GM12873 (cell line): ENCODE measurements around the gene RFPL1.
"Not testable (repeated sequence)": the region's sequence is repeated elsewhere in the genome, so short reads cannot be mapped to it uniquely, and the experiment has no call there.

Experiments
- TF ChIP-seq, protein P1 (sequence below): IDR thresholded peaks from 2 replicates; pipeline ENCODE4 v1.5.1; 2012; ENCODE audit warnings: low read depth, mild to moderate bottlenecking, moderate library complexity, low read length, control low read depth; ENCODE audit not compliant: insufficient read depth; ENCODE audit errors: missing control alignments

RFPL1 gene

DNA sequence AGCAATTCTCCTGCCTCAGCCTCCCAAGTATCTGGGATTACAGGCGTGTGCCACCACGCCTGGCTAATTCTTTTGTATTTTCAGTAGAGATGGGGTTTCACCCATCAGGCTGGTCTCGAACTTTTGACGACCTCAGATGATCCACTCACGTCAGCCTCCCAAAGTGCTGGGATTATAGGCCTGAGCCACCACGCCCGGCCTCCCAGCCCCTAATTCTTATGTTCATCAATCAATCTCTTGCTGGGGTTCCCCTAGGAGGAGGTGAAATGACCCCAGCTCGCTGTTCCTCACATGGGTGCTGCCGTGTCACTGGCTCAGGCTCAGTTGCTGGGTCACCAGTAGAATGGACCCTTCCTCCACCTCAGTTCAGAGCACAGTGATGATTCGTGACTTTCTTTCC, at the start of gene RFPL1:
TSS of gene RFPL1 (plus strand) at position 301 of the 400 bp plus-strand sequence.
- TF ChIP-seq, protein P1, sequence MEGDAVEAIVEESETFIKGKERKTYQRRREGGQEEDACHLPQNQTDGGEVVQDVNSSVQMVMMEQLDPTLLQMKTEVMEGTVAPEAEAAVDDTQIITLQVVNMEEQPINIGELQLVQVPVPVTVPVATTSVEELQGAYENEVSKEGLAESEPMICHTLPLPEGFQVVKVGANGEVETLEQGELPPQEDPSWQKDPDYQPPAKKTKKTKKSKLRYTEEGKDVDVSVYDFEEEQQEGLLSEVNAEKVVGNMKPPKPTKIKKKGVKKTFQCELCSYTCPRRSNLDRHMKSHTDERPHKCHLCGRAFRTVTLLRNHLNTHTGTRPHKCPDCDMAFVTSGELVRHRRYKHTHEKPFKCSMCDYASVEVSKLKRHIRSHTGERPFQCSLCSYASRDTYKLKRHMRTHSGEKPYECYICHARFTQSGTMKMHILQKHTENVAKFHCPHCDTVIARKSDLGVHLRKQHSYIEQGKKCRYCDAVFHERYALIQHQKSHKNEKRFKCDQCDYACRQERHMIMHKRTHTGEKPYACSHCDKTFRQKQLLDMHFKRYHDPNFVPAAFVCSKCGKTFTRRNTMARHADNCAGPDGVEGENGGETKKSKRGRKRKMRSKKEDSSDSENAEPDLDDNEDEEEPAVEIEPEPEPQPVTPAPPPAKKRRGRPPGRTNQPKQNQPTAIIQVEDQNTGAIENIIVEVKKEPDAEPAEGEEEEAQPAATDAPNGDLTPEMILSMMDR: not testable (repeated sequence)

DNA sequence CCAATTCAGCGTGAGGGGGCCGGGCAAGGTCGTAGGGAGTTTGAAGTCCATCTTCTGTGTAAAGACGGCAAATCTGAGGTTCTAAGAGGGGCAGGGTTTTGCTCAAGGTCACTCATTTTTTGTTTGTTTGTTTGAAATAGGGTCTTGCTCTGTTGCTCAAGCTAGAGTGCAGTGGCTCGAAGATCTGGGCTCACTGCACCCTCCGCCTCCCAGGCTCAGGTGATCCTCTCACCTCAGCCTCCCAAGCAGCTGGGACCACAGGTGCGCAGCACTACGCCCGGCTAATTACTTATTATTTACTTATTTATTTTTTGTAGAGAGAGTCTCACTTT, 49.7 kb upstream of the RFPL1 start:
- TF ChIP-seq, protein P1: no peak

DNA sequence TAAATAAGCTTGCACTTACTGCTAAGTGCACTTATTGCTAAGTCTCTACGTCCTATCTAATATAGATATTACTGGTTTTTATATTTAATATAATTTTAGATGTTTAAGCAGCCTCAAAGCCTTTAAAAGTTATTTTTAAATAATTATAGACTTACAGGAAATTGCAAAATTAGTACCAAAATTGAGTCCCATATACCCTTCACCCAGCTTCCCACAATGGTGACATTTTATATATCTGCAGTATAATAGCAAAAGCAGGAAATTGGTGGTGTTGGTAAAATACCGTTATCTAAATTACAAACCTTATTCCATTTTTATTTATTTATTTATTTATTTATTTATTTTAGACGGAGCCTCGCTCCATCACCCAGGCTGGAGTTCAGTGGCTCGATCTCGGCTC, 48.1 kb upstream of the RFPL1 start:
- TF ChIP-seq, protein P1: no peak

DNA sequence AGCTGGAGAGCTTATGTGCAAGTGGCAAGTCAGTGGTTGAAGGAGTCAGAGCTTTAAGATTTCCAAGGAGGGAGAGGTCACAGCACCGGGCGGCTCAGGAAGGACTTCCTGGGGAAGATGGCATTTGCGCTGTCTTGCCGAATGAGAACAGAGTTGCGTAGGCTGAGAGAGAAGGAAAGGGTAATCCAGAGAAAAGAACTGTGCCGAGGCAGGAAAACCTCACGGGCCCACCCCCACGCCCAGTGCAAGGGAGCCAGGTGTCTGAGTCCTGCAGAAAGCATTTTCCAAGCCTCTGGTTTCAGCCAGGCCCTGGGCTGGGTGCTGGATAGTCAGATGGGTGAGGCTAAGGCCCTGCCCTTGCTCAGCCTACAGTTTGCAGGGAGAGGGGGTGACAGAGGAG, 46.8 kb upstream of the RFPL1 start:
- TF ChIP-seq, protein P1: no peak

DNA sequence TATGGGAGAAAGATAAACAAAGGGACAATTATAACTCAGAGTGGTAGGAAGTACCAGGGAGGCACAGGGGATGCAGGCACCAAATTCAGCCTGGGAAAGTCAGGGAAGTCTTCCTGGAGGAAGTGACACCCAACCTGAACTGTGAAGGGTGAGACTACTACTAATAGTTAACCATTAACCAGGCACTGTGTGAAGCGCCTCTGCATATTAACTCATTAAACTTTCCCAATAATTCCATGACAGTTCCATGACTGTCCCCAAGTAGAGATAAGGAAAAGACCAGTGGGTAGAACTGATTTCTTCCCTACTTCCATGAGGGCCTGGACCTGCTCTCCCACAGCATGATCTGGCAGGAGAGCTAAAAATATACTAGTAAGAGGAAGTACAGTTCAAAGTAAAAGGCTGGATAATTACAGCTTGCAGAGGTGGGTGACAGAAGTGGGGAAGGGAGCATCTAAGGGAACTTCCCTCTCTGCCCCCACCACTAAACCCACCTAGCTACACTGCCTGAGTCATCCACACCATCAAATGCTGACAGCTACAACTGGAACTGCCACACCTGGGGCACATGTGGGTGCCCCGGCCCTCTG, 45.3 kb upstream of the RFPL1 start:
- TF ChIP-seq, protein P1: no peak

DNA sequence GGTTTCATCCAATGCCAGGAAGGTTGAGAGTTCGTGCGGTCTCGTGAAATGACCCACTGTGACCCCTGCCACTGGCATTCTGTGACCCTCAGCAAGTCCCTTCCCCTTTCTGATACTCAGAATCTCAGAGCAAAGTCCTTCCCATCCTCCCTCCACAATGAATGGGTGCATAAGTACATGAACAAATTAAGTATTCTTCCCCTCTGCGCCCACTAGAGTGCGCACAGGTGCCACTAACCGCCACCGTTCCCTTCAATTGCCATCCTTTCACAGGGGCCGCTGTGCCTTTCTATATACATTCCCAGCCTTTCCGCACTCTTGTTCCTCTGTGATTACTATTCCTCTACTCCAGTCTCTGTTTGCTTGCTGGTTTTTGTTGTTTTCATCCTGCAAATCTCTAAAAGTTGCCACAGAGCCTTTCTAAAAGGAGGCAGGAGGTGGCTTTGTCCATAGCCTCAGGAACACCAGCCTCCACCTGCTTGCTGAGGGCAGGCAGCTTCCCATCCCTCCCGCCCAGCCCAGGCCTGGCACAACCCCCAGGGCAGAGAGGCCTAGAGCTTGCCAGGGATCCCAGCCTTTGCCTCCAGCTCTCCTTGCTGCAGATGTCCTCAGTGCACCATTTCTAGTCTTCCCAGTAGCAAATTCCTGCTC, 43.3 kb upstream of the RFPL1 start:
- TF ChIP-seq, protein P1: peak; percentile 89

DNA sequence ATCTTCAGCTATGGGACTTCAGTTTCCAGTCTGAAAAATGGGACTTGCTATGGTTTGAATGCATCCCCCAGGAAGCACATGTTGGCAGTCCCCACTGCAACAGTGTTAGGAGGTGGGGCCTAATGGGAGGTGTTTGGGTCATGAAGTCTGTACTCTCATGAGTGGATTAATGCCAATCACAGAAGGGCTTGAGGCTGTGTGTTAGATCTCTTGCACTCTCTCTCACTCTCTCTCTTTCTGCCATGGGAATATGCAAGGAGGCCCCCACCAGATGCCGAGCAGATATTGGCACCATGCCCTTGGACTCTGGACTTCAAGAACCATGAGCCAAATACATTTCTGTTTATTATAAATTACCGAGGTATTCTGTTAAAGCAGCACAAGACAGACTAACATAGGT, 42.3 kb upstream of the RFPL1 start:
- TF ChIP-seq, protein P1: no peak
